ENCODE results near the gene FBXO3. TPM values are rescaled to one million over a fixed set of nuclear protein-coding genes. Genes with fewer than 3 reads are reported as not detected.
"Not testable (repeated sequence)": the region's sequence is repeated elsewhere in the genome, so short reads cannot be mapped to it uniquely, and the experiment has no call there.

The FBXO3 gene, protein sequence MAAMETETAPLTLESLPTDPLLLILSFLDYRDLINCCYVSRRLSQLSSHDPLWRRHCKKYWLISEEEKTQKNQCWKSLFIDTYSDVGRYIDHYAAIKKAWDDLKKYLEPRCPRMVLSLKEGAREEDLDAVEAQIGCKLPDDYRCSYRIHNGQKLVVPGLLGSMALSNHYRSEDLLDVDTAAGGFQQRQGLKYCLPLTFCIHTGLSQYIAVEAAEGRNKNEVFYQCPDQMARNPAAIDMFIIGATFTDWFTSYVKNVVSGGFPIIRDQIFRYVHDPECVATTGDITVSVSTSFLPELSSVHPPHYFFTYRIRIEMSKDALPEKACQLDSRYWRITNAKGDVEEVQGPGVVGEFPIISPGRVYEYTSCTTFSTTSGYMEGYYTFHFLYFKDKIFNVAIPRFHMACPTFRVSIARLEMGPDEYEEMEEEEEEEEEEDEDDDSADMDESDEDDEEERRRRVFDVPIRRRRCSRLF
- 49.9 and 62.1 TPM in 2 replicates for total RNA-seq (2014; rRNA removed; shearing (Covaris generic))

DNA sequence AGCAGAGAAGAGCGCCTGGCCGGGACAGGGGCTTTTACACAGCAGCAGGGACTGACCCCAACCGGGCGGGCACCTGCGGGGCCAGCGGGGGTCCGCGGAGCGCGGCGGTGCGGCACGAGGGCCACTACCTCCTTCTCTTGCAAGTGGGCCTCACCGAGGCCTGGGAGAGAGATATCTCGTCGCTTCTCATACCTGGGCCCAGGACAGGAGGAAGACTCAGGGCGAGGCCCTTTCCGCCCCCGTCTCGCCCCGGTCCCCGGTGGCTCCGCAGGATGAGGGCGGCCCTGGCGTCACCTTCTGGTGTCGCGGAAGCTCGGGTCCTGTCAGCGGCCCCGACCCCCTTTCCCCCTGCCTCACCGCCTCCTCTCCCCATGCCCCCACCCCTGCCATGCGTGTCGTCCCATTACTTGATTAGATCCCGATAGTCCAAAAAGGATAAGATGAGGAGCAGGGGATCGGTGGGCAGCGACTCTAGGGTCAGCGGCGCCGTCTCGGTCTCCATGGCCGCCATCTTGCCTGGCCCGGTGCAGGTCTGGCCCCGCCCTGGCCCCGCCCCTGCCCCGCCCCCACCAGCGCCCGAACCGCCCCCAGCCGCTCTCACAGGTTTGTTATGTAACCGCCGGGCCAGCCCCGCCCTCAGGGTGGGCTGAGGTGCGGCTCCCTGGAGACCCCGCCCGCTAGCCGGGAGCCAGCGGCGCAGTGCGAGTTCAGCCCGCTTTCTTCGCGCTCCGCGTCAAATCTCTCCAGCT, at the start of gene FBXO3:
TSS of gene FBXO3 (minus strand) at position 534 of the 749 bp plus-strand sequence. CDS start at position 511, 23 bp downstream.
- peak; percentile 76 for DNase-seq (ENCODE audit: low spot score)

DNA sequence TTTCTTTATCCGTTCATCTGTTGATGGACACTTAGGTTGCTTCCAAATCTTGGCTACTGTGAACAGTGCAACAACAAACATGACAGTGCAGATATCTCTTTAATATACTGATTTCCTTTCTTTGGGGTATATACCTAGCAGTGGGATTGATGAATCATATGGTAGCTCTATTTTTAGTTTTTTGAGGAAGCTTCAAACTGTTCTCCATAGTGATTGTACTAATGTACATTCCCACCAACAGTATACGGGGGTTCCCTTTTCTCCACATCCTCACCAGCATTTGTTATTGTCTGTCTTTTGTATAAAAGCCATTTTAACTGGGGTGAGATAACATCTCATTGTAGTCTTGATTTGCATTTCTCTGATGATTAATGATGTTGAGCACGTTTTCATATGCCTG, 48.7 kb upstream of the FBXO3 start:
- not testable (repeated sequence) for DNase-seq (ENCODE audit: low spot score)

DNA sequence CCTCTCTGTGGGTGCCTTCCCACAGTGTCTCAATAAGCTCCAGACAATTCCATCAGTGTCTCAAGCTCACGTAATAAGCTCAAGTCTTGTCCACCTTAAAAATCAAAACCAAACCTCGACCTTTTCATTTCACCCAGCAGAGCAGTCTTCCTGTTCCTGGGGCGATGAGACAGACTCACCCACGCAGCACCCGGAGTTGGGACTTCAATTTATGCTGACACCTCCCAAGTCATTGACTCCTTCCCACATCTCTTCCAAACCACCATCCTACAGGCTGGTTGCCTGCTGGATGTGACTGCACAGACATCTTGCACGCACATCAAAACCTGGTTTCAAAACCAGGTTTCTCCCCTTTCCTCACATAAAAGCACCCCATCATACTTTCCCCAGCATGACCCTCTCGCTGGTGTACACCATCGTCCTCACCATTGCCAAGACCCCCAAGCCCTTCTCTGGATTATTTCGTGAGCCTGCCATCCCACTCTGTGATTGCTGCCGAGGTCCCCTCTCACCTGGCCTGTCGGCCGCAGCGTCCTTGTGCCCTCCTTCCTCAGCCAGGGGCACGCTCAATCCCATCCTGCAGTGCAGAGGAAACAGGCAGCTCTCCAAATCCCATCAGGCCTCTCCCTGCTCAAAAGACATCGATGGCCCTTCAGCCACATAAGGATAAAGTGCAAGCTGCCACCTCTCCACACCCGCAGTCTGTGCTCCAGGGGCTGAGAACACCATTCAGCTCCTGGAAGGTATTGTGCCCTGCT, 45.1 kb upstream of the FBXO3 start:
- DNase-seq (ENCODE audit: low spot score), result no peak

DNA sequence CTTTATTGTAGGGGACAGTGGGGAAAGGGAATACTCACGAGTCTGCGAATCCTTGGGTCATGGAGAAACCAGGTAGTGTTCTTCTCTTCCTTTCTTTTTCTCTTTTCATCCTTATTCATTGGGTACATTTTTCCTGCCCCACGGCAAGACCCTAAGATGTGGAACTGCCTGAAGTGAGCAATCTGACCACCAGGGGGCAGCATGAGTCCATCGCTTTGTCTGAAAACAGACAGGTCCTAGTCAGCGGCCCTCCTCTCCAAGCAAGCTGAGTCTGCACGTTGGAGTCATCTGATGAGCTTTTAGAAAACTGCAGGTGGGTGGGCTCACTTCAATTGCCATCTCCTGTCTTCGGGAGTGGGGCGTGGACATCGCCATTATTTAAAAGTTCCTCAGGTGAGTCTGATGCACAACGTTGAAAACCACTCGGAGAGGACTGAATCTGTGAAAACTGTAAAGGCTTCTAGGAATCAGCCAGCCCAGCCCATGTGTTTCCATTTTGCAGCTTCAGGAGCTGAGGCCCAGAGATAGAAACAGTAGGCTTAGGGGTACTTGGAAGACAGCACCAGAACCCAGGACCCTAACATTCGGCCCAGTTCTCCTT, 34.0 kb upstream of the FBXO3 start:
- peak; percentile 79 for DNase-seq (ENCODE audit: low spot score)

DNA sequence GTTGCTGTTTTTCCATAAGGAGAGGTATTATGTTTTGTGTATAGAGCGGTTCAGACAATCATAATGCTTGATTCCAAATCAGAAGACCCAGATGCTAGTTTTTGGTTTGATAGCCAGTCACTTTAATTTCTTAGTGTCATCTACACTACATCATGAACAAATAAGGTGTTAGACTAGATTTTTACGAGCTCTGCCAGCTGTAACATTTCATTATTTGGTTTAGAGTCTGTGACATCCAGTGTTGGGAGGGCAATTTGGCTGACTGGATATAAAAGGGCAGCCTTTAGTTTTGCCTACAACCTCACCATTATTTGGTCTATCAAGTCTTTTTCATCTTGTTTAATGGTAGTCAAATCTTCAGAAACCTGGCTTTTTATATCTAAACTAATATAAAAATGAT, 30.2 kb upstream of the FBXO3 start:
- no peak for DNase-seq (ENCODE audit: low spot score)

DNA sequence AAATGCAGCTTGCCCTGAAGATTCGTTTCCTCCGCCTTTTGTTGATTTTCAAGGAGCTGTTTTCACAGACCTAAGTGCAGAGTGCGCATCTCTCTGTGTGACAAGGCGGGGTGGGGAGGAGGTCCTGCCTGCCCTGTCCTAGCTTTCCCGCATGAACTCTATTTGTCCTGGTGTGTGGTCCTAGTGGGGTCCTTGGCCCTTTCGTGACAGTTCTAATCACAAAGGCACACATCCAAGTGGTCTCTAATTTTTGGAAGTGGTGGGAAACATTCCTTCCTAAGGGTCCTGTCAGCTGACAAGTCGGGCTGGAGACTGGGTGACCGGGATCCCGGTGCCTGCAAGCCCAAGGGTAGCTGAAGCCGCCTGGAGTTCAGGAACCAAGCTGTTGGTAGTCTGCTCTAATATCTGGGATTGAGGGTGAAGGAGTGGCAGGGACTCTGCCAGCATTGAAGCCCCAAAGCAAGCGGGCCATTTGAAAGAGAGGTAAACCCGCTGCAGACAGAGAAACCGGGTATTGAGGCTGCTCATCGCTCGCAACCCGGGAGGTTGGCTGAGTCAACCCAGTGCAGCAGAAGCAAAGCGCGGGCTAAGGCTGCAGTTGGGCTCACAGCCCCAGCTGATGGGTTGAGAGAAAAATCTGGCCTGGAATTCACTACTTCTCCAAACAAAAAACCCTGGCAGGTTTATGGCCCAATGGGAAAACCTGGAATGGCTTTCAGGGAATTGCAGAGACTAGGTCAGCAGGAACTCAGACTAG, 28.1 kb upstream of the FBXO3 start:
- peak; percentile 81 for DNase-seq (ENCODE audit: low spot score)

DNA sequence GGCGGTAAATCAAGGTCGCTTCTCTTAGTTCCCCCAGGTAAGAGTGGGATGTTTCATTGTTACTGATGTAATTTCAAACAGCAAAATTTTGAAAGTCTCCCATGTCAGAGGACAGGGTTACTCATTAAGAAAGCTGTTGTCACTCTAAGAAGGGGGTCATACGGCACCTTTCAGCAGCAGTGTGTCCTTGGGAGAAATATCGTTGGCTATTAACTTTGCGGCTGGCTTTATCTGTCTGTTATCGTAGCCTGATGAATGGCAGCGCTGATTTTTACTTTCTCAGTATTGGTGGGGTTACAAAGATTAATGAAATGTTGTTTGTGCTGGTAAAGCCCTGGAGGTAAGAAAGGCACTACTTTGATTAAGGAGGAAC, 27.5 kb upstream of the FBXO3 start:
- no peak for DNase-seq (ENCODE audit: low spot score)

DNA sequence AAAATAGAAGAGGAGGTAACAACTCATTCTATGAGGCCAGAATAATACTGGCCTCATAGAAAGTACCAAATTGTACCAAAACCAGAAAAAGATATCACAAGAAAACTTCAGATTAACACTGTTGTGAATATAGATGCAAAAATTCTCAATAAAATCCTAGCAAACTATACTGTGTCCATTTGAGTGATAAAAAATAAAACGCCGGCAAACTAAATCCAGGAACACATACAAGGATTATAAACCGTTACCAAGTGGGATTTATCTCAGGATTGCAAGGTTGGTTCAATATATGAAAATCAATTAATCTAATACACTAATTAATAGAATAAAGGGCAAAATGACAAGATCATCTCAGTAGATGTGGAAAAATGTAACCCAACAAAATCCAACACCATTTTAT, 23.6 kb upstream of the FBXO3 start:
- DNase-seq (ENCODE audit: low spot score), result no peak

DNA sequence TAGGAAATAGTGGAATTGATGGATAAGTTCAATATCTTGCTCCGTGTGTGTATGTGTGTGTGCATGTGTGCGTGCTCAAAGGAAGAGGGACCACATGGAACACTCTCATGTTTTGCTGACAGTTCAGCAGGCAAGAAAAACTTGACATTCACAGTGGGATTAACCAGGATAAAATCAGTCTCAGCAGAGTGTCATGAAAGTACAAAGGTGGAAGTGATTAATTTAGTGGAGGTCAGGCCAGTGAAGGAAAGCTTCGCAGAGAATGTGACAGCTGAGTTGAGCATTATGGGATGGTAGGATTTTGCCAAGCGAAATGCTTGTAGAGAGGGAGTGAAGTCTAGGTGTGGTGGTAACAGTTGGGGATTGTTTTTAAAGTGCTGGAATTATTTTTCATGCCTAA, 15.7 kb upstream of the FBXO3 start:
- DNase-seq (ENCODE audit: low spot score), result no peak

DNA sequence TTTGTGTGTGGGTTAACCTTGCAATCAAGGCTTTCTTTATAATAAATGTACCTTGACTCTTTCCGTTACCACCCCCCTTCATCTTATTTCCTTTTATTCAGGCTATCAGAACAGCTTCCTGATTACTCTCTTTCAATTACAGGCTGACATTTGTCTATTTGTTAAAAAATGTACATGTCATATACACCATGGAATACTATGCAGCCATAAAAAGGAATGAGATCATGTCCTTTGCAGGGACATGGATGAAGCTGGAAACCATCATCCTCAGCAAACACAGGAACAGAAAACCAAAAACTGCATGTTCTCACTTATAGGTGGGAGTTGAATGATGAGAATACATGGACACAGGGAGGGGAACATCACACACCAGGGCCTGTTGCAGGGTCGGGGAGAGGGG, 13.8 kb upstream of the FBXO3 start:
- not testable (repeated sequence) for DNase-seq (ENCODE audit: low spot score)

DNA sequence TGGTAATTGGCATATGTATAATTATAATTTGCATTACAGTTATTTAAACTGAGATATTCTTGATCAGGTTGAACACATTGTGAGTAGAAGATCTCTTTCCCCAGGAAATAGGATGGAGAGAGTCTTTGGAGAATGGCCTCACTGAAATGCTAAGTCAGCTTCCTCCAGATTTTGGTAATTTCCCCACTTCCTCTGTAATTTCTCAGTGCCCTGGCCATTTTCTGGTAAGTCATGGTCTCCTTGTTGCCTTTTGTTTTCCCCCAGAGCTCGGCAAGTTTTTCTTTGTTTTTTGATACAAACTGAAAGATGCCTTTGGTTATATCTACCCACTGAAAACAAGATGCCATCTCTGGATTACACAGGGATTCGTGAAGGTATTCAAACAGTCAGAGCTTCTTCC, 12.8 kb upstream of the FBXO3 start:
- no peak for DNase-seq (ENCODE audit: low spot score)

DNA sequence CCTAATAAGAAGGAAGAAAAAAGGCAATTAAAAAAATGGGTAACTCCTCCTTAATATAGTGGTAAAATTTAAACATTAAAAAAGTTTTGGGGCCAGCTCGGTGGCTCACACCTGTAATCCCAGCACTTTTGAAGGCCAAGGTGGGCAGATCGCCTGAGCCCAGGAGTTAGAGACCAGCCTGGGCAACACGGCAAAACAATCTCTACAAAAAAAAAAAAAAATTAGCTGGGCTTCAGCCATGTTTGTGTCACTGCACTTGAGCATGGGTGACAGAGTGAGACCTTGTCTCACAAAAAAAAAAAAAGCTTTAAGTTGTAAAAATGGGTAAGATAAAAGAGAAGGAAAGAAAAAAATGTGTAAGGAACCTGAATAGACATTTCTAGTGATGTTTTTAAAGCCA, 11.3 kb upstream of the FBXO3 start:
- DNase-seq (ENCODE audit: low spot score), result no peak

DNA sequence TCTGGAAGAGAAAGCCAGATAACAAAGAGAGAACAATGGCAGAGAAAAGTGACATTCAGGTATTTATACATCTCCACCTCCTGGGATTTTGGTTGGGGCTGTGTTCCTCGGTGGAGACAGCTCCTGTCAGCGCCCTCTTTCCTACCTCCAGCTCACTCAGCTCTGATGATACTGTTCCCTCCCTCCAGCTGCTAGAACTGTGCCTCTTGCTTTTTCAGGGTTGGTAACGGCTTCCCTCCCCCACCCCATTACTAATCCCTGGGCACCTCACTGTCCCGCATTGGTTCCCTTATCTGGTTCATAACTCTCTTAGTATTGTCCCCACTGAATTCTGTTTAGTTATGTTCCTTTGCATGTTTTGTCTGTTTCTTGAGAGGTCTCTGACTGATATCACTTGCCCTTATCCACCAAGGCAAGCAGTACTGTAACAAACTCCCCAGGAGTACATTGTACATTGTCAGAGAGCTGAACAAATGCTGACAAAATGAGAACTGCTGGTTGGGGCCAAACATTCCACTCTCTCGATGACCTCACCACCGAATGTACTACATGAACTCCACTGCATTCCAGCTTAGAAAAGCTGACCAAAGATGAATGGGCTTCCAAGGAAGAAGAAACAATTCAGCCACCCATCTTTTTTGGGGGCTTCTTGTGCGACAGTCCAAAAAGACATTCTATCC, 5.7 kb upstream of the FBXO3 start:
- DNase-seq (ENCODE audit: low spot score), result peak; percentile 38

DNA sequence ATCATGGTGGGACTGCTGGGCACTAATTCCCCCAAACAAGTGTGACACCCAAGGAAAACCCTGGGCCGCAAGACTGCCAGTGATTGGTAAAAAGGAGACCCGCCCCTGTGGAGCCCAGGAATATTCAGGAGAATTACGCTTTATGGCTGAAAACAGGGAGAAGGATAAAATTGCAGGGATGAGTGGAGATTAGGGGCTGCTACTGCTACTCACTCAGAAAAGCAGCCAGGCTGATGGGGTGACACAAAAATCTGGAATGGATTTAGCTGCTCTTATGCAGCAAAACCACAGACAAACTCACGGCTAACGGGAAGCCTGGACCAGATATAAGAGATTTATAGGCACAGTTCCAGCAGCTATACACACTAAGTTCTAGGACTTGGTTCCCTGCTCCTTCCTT, 4.4 kb upstream of the FBXO3 start:
- DNase-seq (ENCODE audit: low spot score), result peak; percentile 52

DNA sequence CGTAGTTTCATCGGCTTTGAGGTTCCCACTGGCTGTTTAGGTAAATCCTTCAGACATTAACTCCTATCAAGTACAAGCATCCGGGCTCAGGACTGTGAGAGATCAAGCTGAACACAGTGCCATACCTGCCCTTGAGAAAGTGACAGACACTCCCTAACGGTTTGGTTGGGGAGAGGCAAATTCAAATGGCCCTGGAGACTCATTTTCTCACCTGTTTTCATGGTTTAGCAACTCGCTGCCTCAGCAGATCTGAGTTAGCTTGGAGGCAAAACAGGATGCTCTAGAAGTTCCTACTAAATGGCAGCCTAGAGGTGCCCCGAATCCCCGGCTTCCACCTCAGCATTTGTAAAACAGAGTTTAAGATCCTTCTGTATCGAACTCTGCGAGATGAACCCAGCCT, 3.6 kb upstream of the FBXO3 start:
- DNase-seq (ENCODE audit: low spot score), result no peak

DNA sequence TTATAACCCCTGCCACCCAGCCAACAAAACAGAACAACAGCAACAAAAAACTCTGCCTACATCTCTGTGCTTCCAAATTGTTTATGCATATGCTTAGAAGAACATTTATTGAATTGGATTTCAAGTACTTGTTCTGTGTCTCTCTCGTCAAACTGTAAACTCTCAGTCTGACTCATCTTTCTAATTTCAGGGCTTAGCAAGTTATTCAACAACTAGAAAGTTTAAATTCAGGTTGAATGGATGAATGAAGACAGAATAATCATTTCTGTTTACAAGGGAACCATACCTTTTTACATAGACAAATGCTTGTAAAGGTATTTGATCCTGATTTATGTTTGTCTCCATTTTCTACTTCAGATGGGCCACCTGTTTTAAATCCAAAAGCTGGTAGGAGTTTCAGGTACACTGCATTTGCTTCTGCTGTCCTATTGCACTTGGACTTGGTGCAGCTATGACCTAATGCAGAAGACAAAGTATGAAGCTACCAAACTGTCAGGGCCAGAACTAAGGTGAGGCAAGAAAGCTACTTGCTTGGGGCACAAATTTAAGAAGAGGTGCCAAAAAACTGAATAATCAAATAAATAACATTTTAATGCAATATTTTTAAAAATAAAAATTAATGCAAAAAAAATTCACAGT, 1.6 kb upstream of the FBXO3 start:
- DNase-seq (ENCODE audit: low spot score), result no peak

DNA sequence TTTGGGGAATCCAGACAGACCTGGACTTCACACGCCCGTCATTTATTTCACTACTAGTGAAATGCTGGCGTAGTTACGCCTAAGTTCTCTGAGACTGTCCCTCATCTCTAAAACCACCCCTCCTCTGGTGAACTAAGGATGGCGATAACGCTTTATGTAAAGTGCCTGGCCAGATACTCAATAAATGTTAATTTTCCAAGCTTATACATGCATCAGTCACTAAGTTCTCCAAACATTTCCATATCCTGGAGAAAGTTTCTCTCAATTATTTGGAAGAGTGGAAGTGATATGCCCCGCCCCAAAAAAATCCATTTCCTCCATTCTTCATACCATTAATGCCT, 1.1 kb upstream of the FBXO3 start:
- no peak for DNase-seq (ENCODE audit: low spot score)

DNA sequence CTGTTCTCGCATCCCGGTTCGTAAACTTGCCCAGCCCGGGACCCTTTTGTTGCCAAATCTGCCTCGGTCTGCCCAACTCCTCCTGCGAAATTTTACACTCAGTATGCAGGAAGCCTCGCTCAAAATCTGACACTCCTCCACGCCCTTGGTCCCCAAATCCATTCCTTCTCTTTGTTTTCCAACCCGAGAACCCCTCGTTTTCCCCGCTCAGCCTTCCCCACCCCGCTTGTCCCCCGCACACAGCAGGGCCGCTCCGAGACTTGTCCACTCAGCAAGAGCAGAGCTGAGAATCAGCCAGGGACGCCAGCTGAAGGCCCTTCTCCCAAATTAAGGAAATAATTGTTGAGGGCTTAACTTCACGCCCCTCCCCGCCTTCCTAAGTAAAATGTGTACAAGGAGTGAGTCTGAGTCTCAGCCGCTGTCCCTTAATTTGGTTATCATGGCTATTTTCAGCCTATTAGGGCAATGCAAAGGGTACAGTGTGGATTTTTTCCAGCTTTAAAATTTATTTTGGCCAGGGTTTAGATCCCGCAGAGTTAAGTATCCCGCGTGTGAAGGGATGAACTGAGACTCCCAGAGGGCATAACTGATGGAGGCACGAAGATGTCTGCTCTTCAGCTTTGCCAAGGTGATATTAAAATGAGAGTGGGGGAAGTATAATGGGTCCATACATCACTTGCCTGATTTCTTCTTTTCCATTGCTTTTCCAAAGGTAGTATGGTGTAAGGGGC, 581 bp upstream of the FBXO3 start:
- DNase-seq (ENCODE audit: low spot score), result no peak

DNA sequence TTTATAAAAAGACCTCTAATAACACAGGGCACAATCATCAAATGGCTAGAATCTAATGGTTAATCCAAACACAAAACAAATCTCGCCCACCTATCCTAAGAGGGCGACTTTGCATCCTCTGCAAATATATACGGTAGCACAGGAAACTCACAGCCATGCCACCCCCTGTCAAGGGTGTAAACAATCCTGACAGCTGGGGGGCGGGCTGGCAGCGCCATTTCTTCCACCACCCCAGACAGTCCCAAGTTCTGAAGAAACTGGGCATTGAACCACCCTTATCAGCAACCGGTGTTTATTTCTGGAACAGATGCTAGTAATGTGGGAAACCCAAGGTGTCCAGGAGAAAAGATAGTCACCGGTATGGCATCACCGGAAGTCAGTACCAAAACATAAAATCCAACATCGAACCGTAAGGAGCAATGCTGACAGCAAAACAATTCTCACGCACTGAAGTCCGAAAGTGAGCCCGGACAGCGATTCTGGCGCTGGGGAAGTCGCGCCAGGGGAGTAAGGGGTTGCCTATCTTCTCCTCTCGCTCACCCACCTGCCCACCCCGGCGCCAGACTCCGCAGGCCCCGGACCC, 825 bp downstream of the FBXO3 start:
- no peak for DNase-seq (ENCODE audit: low spot score)

Measured in H4 (cell line).